Thyroid gland (tissue), 4 donors: Measurements from ENCODE around the gene PLCH1. TPM values are rescaled to one million over a fixed set of nuclear protein-coding genes. Genes with fewer than 3 reads are reported as not detected.
"Not testable (repeated sequence)": the region's sequence is repeated elsewhere in the genome, so short reads cannot be mapped to it uniquely, and the experiment has no call there.

ENCODE experiments used
- DNase-seq, 2 donors: peaks; one replicate each; pipeline ENCODE4 v3.0.0-alpha.2; 2019
- H3K27ac ChIP-seq, 3 donors: fragments of 200-600 bp; sonication (generic); 1 replicate in 2 of 3; 2 replicates in 1 of 3; pipeline ENCODE4 v1.5.1; 2016 to 2019; ENCODE audit warnings: mild to moderate bottlenecking in 1 of 3, moderate library complexity in 1 of 3
- H3K27me3 ChIP-seq: fragments of 200-600 bp; sonication (generic); one replicate; pipeline ENCODE4 v1.5.1; 2019
- H3K36me3 ChIP-seq, 2 donors: fragments of 200-600 bp; sonication (generic); one replicate each; pipeline ENCODE4 v1.5.1; 2016 to 2019
- H3K4me1 ChIP-seq, 2 donors: fragments of 200-600 bp; sonication (generic); one replicate each; pipeline ENCODE4 v1.5.1; 2017 to 2019
- H3K4me3 ChIP-seq, 3 donors: fragments of 200-600 bp; sonication (generic); replicated peaks in 1 of 3; 1 replicate in 2 of 3; 2 replicates in 1 of 3; pipeline ENCODE4 v1.5.1; 2016; ENCODE audit warnings: mild to moderate bottlenecking in 1 of 3
- H3K9me3 ChIP-seq: fragments of 200-600 bp; sonication (generic); one replicate; pipeline ENCODE4 v1.5.1; 2017
- CTCF ChIP-seq, 6 experiments: fragments of 200-600 bp in 3 of 6; fragments of 450-650 bp in 3 of 6; sonication (generic) in 3 of 6; IDR thresholded peaks; one replicate each; pipeline ENCODE4 v1.5.1; 2016 to 2019; ENCODE audit warnings: antibody characterized with exemption in 6 of 6, mild to moderate bottlenecking in 2 of 6, inconsistent platforms in 1 of 6, moderate library complexity in 1 of 6
- POLR2A ChIP-seq, 2 donors: fragments of 450-650 bp; IDR thresholded peaks; one replicate each; pipeline ENCODE4 v1.6.1; 2017; ENCODE audit warnings: antibody characterized with exemption in 2 of 2, mild to moderate bottlenecking in 2 of 2, moderate library complexity in 1 of 2
- WGBS, 2 donors: methylation state at CpG; one replicate each; pipeline ENCODE4 v1.1.5; 2017; 5-methylcytosine and 5-hydroxymethylcytosine counted together
- intact Hi-C: fragments of 100-400 bp; cut with DNase I; formaldehyde crosslinking; loops from one replicate; pipeline ENCODE4 v1.15.1; 2023
- total RNA-seq, 4 donors: library from RNA; depleted of rRNA; stranded (reverse); fragments of >200 nt; gene quantifications; one replicate each; pipeline ENCODE4 v1.2.3, GENCODE V29; 2016

PLCH1 gene
- total RNA-seq, 4 donors from 2014 or later: 4.3 to 20.6 (median 14.1) TPM

GRCh38 chr3:155646128-155646527, 98.7 kb downstream of the PLCH1 start:
- intact Hi-C loops: no loop called here
- DNase-seq: no peak
- Histone ChIP-seq H3K27me3 (no peaks in the 10 kb centered on the region), H3K27ac (no peak overlapping the region), H3K9me3 (no peaks in the 10 kb centered on the region), H3K4me3 (no peak overlapping the region), H3K4me1 (no peaks in the 10 kb centered on the region), H3K36me3 (no peaks in the 10 kb centered on the region)
- TF ChIP-seq POLR2A (IDR thresholded peaks at IDR 0.05) (no peak), CTCF (IDR thresholded peaks at IDR 0.05) (no peak)
- WGBS, 2 donors: 89% methylated on average over 5 of the region's 5 CpGs

DNA sequence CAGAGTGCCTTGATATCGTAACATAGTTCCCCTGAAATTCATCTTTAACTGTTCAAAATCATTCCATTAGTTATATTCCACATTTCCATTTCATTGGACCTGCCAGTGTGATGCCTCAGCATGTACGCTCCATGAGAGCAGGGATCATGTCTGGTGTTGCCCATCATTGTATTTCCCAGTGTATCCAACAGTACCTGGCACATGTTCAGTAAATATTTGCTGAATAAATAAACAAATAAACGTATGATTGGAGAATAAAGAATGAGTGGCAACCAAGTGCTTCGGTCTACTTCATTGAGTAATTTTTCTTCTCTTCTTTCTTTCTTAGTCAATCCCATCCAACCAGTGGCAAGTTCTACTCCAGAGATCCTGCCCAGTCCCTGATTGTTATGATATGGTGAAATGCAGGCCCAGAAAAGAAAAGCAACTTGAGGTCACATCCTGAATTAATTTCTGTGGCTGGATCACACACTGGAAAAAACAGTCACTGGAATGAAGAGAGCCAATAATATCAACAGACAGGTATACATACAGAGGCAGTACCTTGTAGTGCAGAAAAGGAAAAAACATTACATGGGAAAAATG, 101.2 kb downstream of the PLCH1 start:
- no peak for TF ChIP-seq POLR2A (IDR thresholded peaks at IDR 0.05)
- intact Hi-C loops: no loop called here
- Histone ChIP-seq H3K36me3 (no peaks in the 10 kb centered on the region), H3K27ac (no peak overlapping the region), H3K4me3 (no peak overlapping the region), H3K9me3 (no peaks in the 10 kb centered on the region), H3K27me3 (no peaks in the 10 kb centered on the region), H3K4me1 (no peaks in the 10 kb centered on the region)
- DNase-seq: no peak
- 93% methylated on average over 4 of the region's 4 CpGs for WGBS, 2 donors

- 61 to 83% methylated on average over 1 of the region's 1 CpG for WGBS, 2 donors
- intact Hi-C loops: no loop called here
- no peaks in the 10 kb centered on the region for H3K9me3 ChIP-seq
- no peak for DNase-seq
- no peaks in the 10 kb centered on the region for H3K36me3 ChIP-seq
- H3K27ac ChIP-seq: no peak overlapping the region
- no peak overlapping the region for H3K4me3 ChIP-seq
- H3K27me3 ChIP-seq: no peaks in the 10 kb centered on the region
- H3K4me1 ChIP-seq: peaks cover 0 to 5% of the 10 kb centered on the region in 2 donors
- no peak for TF ChIP-seq POLR2A (IDR thresholded peaks at IDR 0.05)
- no peak for TF ChIP-seq CTCF (IDR thresholded peaks at IDR 0.05)
Observed at GRCh38 chr3:155641956-155642355, 102.9 kb downstream of the PLCH1 start.

GRCh38 chr3:155640098-155640497, 104.8 kb downstream of the PLCH1 start:
- H3K4me1 ChIP-seq: peaks cover 0 to 5% of the 10 kb centered on the region in 2 donors
- no peaks in the 10 kb centered on the region for H3K36me3 ChIP-seq
- TF ChIP-seq CTCF (IDR thresholded peaks at IDR 0.05): no peak
- no peak for TF ChIP-seq POLR2A (IDR thresholded peaks at IDR 0.05)
- intact Hi-C loops: no loop called here
- H3K9me3 ChIP-seq: no peaks in the 10 kb centered on the region
- no peak overlapping the region for H3K4me3 ChIP-seq
- 76 to 86% methylated on average over 3 of the region's 3 CpGs for WGBS, 2 donors
- no peaks in the 10 kb centered on the region for H3K27me3 ChIP-seq
- no peak for DNase-seq
- H3K27ac ChIP-seq: no peak overlapping the region

GRCh38 chr3:155639462-155640055, 105.3 kb downstream of the PLCH1 start:
- WGBS, 2 donors: 88 to 93% methylated on average over 4 of the region's 4 CpGs
- Histone ChIP-seq H3K4me1 (peaks cover 0 to 5% of the 10 kb centered on the region in 2 donors), H3K27me3 (no peaks in the 10 kb centered on the region), H3K36me3 (no peaks in the 10 kb centered on the region), H3K4me3 (no peak overlapping the region), H3K27ac (no peak overlapping the region), H3K9me3 (no peaks in the 10 kb centered on the region)
- TF ChIP-seq CTCF (IDR thresholded peaks at IDR 0.05) (no peak), POLR2A (IDR thresholded peaks at IDR 0.05) (no peak)
- intact Hi-C loops: no loop called here
- no peak for DNase-seq

DNA sequence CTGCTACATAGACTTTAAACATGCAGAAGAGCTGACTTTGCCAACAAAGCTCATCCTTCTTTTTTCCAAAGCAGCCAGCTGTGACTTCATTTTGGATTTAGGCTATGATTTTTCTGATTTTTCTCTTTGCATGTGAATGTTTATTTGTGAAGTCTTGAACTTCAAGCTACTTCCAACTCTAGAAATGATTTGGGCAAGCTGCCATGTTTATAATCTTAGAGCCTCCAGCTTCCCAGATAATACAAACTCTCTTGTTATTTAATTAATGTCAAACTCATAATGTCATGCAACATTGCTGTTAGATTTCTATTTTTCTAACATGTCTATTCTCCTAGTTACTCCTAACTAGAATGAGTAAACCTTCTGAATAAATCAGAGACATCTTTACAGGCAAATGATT, 106.4 kb downstream of the PLCH1 start:
- H3K27me3 ChIP-seq, H3K4me1 ChIP-seq, H3K4me3 ChIP-seq, H3K27ac ChIP-seq, DNase-seq, intact Hi-C loops, H3K9me3 ChIP-seq, H3K36me3 ChIP-seq: not testable (repeated sequence)
